Endodermal cell (in vitro differentiated cells): ENCODE measurements around the gene ANKH. TPM values are rescaled to one million over a fixed set of nuclear protein-coding genes. Genes with fewer than 3 reads are reported as not detected.

Experiments used
- DNase-seq: peaks from one replicate; pipeline ENCODE4 v3.0.0-alpha.2; 2017
- H3K27ac ChIP-seq: 2 replicates; pipeline ENCODE4 v1.5.1; 2013; ENCODE audit warnings: mild to moderate bottlenecking, low read depth, low read length, moderate library complexity
- H3K27me3 ChIP-seq: 2 replicates; pipeline ENCODE4 v1.6.1; 2013; ENCODE audit warnings: mild to moderate bottlenecking, low read length, moderate library complexity; ENCODE audit not compliant: insufficient read depth, control insufficient read depth, poor library complexity, severe bottlenecking
- H3K36me3 ChIP-seq: 2 replicates; pipeline ENCODE4 v1.7.0; 2013; ENCODE audit warnings: mild to moderate bottlenecking, low read length, moderate library complexity; ENCODE audit not compliant: control insufficient read depth, insufficient read depth
- H3K4me1 ChIP-seq: one replicate; pipeline ENCODE4 v1.7.0; 2013; ENCODE audit warnings: low read length; ENCODE audit not compliant: control insufficient read depth, insufficient read depth
- H3K4me3 ChIP-seq: 2 replicates; pipeline ENCODE4 v1.5.1; 2013; ENCODE audit warnings: mild to moderate bottlenecking, low read length, moderate library complexity
- H3K9ac ChIP-seq: 2 replicates; pipeline ENCODE4 v1.6.1; 2013; ENCODE audit warnings: mild to moderate bottlenecking, low read length, moderate library complexity; ENCODE audit not compliant: poor library complexity, severe bottlenecking; ENCODE audit errors: extremely low read depth
- H3K9me3 ChIP-seq: 2 replicates; pipeline ENCODE4 v1.6.1; 2013; ENCODE audit warnings: mild to moderate bottlenecking, low read length, moderate library complexity; ENCODE audit not compliant: control insufficient read depth
- H3K27ac Mint-ChIP-seq: 2 replicates; pipeline ENCODE4 v1.8.0; 2020; ENCODE audit warnings: mixed read lengths
- H3K27me3 Mint-ChIP-seq: 2 replicates; pipeline ENCODE4 v1.8.0; 2021; ENCODE audit warnings: mild to moderate bottlenecking, mixed read lengths; ENCODE audit not compliant: insufficient read depth
- H3K36me3 Mint-ChIP-seq: 2 replicates; pipeline ENCODE4 v1.8.0; 2020; ENCODE audit warnings: low read depth, mixed read lengths
- H3K4me1 Mint-ChIP-seq: 2 replicates; pipeline ENCODE4 v1.8.0; 2020; ENCODE audit warnings: mixed read lengths
- H3K4me3 Mint-ChIP-seq: 2 replicates; pipeline ENCODE4 v1.8.0; 2020; ENCODE audit warnings: mild to moderate bottlenecking, moderate library complexity, mixed read lengths
- H3K9me3 Mint-ChIP-seq: 2 replicates; pipeline ENCODE4 v1.8.0; 2020; ENCODE audit warnings: mild to moderate bottlenecking, mixed read lengths
- CTCF ChIP-seq: fragments of 200-600 bp; sonication (generic); conservative IDR thresholded peaks from 2 replicates; pipeline ENCODE4 v1.5.0; 2021; ENCODE audit warnings: antibody characterized with exemption, mild to moderate bottlenecking
- WGBS, 2 experiments: methylation state at CpG; one replicate each; pipeline versions ENCODE4 v1.1.5 to v1.1.7; 2013; ENCODE audit warnings: missing lambda C conversion rate in 2 of 2, mixed read lengths in 1 of 2; ENCODE audit not compliant: insufficient coverage in 1 of 2, insufficient read length in 1 of 2; 5-methylcytosine and 5-hydroxymethylcytosine counted together
- total RNA-seq, 2 donors: library from RNA; stranded (reverse); fragmentation: NEBNext Ultra II Directional in 1 of 2; extraction: Animal tissue kit (Norgen Biotek cat#: 25700) in 1 of 2; gene quantifications; 2 replicates in 1 of 2; 3 replicates in 1 of 2; pipeline ENCODE4 v1.2.1, GENCODE V29; 2021

Gene ANKH
- total RNA-seq, 2 donors from 2014 or later = 26.5 to 43.4 TPM

- Mint-ChIP-seq H3K4me3 (no peak overlapping the region), H3K27ac (no peak overlapping the region), H3K4me1 (peaks cover 12% of the 10 kb centered on the region), H3K27me3 (no peaks in the 10 kb centered on the region), H3K9me3 (no peaks in the 10 kb centered on the region), H3K36me3 (no peaks in the 10 kb centered on the region)
- Histone ChIP-seq H3K4me3 (no peak overlapping the region), H3K27ac (no peak overlapping the region), H3K36me3 (peaks cover 12% of the 10 kb centered on the region), H3K9me3 (no peaks in the 10 kb centered on the region), H3K4me1 (no peaks in the 10 kb centered on the region), H3K27me3 (no peaks in the 10 kb centered on the region), H3K9ac (no peak overlapping the region)
- TF ChIP-seq CTCF = no peak
- DNase-seq = no peak
- 84 to 90% methylated on average over 4 to 6 of the region's 6 CpGs for WGBS, 2 experiments
Observed at GRCh38 chr5:14752497-14753071, 119.0 kb downstream of the ANKH start.

GRCh38 chr5:14750712-14751111 is 120.9 kb downstream of the ANKH start:
- Mint-ChIP-seq H3K27ac (no peak overlapping the region), H3K27me3 (no peaks in the 10 kb centered on the region), H3K4me1 (peaks cover 12% of the 10 kb centered on the region), H3K36me3 (no peaks in the 10 kb centered on the region), H3K9me3 (no peaks in the 10 kb centered on the region), H3K4me3 (no peak overlapping the region)
- H3K27me3 ChIP-seq = no peaks in the 10 kb centered on the region
- no peak for DNase-seq
- H3K36me3 ChIP-seq = peaks cover 12% of the 10 kb centered on the region
- TF ChIP-seq CTCF = no peak
- H3K27ac ChIP-seq = no peak overlapping the region
- no peak overlapping the region for H3K9ac ChIP-seq
- H3K9me3 ChIP-seq = no peaks in the 10 kb centered on the region
- H3K4me1 ChIP-seq = no peaks in the 10 kb centered on the region
- 95 to 100% methylated on average over 5 of the region's 5 CpGs for WGBS, 2 experiments
- H3K4me3 ChIP-seq = no peak overlapping the region

GRCh38 chr5:14749579-14750101 is 121.9 kb downstream of the ANKH start:
- Mint-ChIP-seq H3K4me3 (no peak overlapping the region), H3K9me3 (no peaks in the 10 kb centered on the region), H3K27me3 (no peaks in the 10 kb centered on the region), H3K4me1 (peaks cover 12% of the 10 kb centered on the region), H3K27ac (no peak overlapping the region), H3K36me3 (no peaks in the 10 kb centered on the region)
- Histone ChIP-seq H3K36me3 (peaks cover 12% of the 10 kb centered on the region), H3K4me3 (no peak overlapping the region), H3K9me3 (no peaks in the 10 kb centered on the region), H3K9ac (no peak overlapping the region), H3K4me1 (no peaks in the 10 kb centered on the region), H3K27ac (no peak overlapping the region), H3K27me3 (no peaks in the 10 kb centered on the region)
- no peak for DNase-seq
- no peak for TF ChIP-seq CTCF
- WGBS, 2 experiments = 93 to 94% methylated on average over 4 of the region's 4 CpGs
